GM21423 (cell line): Measurements from ENCODE around the gene KLF16.
"Not testable (repeated sequence)": the region's sequence is repeated elsewhere in the genome, so short reads cannot be mapped to it uniquely, and the experiment has no call there.

ENCODE experiments used
- ATAC-seq: cut with Tn5 transposase; IDR thresholded peaks from one replicate; pipeline ENCODE4 v1.9.1; 2021; ENCODE audit warnings: mild to moderate bottlenecking, moderate library complexity; ENCODE audit not compliant: unreplicated experiment

The KLF16 gene

GRCh38 chr19:1884719-1885334 is 21.4 kb upstream of the KLF16 start:
- peak; percentile 10 for ATAC-seq

DNA sequence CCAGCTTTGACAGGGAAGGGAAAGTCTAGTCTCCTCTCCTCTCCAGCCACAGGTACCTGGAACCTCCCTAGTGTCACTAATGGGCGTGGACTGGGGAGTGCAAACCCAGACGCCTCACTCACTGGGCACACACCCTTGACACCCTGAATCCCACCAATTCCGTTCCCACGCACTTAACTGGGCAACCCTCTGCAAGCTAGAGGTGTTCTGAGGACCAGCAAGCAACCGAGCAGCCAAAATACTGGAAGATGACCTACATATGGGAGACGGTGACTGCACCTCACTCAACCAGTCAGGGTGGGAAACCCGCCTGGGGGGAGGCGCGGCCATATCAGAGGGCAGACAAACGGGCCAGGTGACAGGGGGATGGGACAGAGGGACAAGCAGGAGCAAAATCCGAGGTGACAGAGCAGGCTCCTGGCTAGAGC is 20.9 kb upstream of the KLF16 start:
- ATAC-seq = no peak

DNA sequence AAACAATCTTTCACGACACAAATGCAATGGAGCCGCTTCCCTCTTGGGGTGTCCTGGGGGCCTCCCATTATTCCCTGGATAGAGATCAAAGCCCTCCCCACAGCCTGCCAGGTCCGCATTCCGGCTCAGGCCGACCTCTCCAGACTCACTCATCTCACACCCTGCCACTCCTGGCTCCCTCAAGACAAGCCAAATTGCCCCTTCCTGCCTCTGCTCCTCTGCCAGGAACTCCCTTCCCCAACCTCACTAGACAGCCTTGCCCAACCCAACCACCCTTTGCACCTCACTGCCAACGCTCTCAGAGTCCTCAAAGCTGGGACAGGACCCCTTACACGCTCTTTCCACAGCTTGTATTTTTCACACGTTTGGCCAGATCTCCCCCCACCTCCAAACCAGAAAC is 20.4 kb upstream of the KLF16 start:
- no peak for ATAC-seq

DNA sequence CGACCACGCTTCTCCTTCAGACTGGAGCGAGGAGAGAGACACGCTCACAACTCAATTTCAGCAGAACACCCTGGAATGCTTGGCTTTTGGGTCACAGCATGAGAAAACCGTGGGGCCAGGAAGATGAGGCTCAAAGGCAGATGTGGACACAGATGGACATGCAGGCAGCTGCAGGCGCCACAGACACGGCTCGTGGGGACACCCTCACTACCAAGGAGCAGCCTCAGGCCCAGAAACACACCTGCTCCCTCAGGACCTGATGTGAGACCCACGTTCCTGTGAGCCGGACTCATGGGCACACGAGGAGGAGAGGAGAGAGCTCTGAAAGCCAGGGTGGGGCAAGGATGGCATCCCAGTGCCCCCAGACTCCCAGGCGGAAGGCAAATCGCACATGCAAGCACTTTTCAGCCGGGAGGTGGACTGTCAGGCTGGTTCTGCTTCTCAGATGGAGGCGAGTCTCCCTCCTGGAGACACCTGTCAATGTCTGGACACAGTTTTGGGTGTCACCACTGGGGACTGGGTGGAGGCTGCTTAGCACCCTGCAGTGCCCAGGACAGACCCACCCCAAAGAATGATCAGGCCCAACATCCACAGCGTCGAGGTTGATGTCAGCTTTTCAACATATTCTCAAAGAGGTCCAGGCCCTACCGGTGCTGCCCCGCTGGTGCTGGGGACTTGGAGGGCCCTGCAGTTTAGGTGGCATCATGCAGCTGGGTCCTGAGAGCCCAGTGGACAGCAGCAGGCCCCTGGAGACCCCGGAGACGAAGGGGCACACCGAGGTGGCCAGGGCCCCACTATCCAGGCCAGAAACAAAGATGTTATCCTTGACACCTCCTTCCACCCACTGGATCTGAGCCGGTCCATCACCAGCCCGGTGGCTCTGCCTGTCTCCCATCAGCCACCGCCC is 19.7 kb upstream of the KLF16 start:
- ATAC-seq = no peak

DNA sequence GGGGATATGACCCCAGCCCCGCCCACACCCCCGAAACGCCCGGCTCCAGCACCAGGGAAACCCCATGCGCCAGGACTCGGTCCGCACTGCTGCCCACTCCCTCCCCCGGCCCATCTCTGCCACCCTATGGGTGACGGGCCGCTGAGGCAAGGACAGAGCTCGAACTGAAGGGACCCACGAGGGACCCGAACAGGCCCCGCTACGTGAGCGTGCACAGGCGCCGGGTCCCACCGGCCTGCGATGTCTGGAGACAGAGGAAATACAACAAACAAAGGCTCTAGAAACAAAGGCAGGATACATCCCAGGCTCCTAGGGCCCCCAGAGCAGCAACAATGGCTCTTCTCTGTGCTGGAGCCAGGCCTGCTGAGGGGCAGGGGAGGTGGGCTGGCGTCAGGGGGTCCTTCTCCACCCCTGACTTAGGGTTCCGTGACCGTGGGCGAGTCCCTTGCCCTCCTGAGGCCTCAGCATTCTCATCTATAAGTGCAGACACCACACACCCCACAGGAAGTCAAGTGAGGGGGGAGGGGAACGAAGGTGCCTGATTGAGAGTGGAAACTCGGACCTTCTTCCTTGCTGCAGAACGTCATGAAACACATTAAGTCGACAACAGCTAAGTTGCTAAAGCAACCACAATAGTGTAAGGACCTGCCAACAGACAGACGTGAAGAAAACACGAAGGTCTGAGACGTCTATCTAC is 18.9 kb upstream of the KLF16 start:
- no peak for ATAC-seq

- ATAC-seq = not testable (repeated sequence)
Measured at GRCh38 chr19:1881393-1882088, 18.2 kb upstream of the KLF16 start.

DNA sequence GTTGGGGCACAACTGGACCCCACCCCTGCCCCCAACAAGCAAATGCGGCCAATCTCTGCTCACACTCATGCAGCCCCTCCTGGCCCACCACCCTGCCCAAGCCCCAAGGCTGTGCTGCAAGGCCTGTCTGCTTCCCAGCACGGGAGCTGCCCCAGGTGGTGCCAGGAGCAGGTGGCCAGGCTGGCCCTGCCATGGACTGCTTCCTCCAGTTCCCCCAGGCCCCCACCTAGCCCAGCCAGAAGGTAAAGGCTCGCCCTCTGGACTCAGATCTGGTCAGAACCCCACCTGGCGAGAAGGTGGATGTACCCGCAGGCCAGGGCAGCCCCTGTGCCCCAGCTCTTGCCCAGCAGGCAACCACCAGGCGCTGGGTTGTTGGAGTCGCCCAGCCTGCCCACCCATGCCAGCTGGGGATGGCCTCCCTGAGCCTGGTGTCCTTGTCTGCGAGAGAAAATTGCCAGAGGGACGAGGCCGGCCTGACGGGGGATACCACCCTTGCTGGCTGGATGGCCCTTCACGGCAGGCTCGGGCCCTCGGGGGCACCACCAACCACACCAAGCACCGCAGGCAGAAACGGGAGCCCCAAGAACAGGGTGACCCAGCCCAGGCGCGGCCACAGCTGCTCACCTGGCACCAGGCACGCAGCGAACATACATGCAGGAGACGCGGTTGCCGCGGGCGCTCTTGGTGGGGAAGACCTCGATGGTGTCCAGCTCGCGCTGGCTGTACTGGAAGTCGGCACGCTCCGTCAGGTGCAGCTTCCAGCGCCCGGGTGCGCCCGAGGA is 17.4 kb upstream of the KLF16 start:
- ATAC-seq = no peak

DNA sequence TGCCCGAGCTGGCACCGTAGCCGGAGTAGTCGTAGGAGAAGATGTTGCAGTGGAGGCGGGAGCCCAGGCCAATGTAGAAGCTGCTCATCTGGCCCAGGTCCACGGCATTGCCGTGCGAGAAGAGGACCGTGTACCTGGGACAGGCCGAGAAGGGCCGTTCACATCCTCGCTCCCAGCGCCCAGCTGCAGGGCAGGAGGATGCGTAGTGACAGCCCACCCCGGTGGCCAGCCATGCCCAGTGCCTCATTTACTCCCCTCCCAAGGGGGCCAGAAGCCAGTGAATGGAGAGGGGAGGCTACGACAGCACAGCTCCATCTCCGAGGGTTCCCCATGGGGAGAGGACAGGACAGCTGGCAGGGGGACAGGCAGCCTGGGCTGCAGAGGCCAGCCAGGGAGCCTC is 16.6 kb upstream of the KLF16 start:
- ATAC-seq = not testable (repeated sequence)

DNA sequence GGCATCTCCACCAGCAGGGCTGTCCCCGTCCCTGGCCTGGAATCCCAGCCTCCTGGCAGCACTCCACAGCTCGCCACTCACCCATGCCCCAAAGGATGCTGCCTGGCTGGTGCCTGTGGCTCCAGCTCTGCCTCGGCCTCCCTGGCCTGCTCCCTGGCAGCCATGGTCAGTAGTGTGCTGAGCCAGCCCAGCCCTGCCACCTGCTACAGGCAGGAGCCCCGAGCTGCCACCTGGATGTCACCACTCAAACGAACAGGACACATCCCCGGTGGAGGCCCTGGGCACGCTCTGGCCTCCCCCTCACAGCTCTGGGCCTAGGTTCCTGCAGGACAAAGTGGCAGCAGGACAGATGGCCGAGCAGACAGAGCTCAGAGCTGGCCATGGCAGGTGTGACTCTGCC is 15.2 kb upstream of the KLF16 start:
- ATAC-seq = not testable (repeated sequence)

- not testable (repeated sequence) for ATAC-seq
Measured at GRCh38 chr19:1877280-1877660, 13.9 kb upstream of the KLF16 start.

DNA sequence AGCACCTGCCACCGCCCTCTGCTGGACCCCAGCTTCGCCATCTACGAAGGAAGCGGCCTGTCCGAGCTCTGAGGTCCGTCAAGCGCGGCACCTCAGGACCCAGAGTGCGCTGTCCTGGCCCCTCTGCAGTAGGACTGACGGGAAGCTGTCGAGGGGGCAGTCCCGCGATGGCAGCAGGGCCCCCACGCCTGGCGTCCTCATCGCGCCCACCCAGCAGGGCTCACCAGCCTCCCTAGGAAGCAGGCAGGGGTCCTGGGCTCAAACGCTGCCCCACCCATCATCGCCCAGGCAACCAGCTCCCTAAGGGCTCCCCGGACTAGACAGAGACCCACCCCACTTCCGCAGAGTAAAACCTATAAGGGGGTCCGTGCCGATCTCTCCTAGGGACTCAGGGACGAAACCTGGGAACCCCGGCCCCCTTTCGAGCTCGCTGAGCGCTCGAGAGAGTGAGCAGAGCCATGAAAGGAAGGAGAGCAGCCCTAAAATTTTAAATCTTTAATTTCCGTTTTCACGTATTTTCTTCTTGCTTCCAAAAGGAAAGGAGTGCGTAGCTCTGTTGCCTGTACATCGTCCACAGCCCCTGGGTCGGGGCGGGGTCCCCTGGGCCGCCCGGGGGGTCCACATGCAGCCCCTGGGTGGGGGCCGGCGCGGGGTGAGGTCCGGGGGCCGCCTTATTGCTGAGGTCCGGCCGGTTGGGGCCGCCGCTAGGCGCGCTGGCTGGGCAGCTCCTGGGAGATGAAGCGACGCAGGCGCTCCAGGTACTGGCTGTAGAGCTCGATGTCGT is 13.3 kb upstream of the KLF16 start:
- ATAC-seq = peak; percentile 21

GRCh38 chr19:1875646-1876495 is 12.5 kb upstream of the KLF16 start:
- ATAC-seq = peak; percentile 89

DNA sequence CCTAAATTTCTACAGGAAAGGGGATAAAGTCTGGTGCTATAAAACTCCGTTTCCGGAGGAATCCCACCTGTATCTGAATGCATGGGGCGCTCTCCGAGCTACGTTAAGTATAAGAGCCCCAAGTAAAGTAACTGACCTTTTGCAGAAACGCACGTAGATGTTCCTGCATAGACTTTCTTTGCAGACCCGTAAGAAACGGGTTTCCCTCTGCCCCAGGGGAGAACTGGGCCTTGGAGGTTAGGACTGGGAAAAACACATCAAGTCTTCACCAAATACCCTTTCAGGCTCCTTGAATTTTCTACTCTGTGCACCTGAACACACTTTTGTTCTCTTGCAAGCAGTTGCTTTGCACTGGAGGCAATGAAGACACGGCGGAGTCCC is 11.9 kb upstream of the KLF16 start:
- peak; percentile 5 for ATAC-seq

DNA sequence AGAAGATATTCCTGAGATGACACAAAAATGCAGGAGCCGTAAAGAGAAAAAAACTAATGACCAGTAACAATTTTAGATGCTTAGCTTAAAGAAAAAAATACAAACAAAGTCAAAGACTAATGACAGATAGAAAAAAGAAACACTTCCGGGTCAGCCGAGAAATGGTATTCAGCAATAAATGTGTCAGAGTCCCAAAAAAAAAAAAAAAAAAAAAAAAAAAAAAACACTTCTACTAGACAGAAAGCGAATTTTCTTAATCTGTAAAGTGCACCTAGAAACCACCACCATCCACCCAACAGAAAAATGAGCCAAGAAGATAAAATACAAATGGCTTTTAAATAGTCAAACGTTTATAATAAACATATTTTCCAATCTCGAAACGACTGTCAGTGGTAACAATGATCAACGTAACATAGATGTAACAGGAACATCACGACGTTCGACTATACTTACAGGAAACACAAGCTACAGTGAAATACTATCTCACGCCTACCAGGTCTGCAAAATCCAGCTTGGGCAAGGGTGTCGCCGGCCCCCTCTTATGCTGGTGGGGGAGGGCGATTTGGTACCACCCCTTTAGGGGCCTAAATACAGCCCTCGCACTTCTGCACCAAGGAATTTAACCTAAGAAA is 11.3 kb upstream of the KLF16 start:
- no peak for ATAC-seq

GRCh38 chr19:1873524-1874473 is 10.4 kb upstream of the KLF16 start:
- no peak for ATAC-seq

- ATAC-seq = no peak
Measured at GRCh38 chr19:1872807-1873523, 9.6 kb upstream of the KLF16 start.
